DMS53 (cell line): ENCODE data around the gene CHCHD6.

ENCODE experiments used
- DNase-seq: peaks from one replicate; lab custom pipeline; 2025; lab: John Stamatoyannopoulos, UW

CHCHD6 gene

DNA sequence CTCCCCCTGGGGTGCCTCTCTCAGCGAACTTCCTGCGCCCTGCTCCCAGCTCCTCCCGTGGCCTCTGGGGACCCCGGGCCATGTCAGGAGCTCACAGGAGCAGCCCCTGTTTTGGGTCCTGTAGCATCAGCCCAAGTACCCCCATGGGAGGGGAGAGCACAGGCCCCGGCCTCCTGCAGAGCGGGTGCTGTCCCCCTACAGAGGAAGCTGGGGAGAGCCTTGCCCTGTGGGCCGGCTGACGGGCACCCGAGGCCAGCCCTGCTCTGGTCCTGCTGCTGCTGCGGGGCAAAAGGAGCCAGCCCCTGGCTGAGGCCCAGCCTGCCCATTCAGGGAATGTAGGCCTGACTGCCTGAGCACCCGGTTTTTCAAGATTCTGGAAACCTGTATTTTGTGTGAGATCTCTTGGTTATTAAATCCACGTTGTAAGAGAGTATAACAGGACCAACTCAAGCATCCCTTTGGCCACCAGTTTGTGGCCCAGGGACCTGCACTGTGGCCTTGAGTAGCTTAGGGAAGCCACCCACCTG is 291.3 kb downstream of the CHCHD6 start:
- no peak for DNase-seq

GRCh38 chr3:126995926-126996512 is 292.0 kb downstream of the CHCHD6 start:
- no peak for DNase-seq

DNA sequence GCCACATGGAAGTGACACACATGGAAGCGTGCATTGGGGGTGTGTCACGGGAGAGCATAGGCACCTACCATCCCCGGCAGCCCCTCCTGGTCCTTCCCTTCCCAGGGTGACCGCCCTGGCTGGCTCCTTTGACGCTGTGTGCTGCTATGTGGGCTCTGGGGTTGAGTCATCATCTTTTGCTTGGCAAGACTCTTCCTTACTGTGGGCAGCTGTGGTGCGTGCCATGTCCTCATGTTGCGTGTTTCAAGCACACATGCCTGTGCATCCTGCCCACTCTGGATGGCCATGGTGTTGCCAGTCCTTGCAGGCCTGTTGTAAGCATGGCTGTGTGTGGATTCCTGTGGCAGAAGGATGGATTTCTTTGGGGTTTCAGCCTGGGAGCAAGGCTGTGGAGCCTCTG is 292.9 kb downstream of the CHCHD6 start:
- DNase-seq: no peak

GRCh38 chr3:126997455-126998038 is 293.5 kb downstream of the CHCHD6 start:
- DNase-seq: no peak

GRCh38 chr3:126998320-126998719 is 294.3 kb downstream of the CHCHD6 start:
- DNase-seq: no peak

DNA sequence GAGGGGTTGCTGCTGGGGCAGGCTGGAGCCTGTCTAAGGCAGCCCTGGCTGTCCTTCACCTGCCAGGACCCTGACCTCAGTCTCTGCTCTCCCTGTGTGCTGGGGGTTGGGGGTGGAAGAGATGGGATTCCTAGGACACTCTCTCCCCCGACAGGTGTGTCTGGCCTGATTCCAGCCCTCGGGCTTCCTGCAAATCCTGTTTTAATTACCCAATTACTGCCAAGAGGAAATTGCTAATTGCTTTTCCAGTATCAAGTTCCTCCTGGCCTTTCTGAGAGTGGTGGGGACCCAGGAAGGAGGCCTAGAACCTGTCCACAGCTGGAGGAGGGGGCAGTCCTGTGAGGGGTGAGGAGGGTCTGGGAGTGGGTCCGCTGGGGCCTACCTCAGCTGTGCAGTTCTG is 294.7 kb downstream of the CHCHD6 start:
- DNase-seq: no peak

GRCh38 chr3:126999383-126999782 is 295.3 kb downstream of the CHCHD6 start:
- no peak for DNase-seq

DNA sequence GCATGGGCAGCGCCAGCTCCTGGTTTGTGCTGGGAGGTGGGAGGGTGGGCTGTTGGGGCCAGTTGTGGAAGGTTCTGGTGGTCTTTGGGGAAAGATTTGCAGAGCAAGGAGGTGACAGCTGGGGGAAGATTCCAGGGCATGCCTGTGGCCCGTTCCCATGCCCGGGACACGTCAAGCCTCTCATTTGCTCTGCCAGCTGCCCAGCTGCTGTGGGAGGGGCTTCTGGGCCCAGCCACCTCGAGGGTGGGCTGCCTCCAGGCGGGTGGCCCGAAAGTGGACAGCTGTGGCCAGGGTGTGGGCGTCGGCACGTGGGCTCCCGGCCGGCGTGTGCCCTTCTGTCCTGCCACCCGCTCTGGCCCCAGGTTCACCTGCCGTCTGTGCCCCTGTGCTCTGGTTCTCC is 296.1 kb downstream of the CHCHD6 start:
- no peak for DNase-seq

- no peak for DNase-seq
Observed at GRCh38 chr3:127000761-127001160, 296.7 kb downstream of the CHCHD6 start.

DNA sequence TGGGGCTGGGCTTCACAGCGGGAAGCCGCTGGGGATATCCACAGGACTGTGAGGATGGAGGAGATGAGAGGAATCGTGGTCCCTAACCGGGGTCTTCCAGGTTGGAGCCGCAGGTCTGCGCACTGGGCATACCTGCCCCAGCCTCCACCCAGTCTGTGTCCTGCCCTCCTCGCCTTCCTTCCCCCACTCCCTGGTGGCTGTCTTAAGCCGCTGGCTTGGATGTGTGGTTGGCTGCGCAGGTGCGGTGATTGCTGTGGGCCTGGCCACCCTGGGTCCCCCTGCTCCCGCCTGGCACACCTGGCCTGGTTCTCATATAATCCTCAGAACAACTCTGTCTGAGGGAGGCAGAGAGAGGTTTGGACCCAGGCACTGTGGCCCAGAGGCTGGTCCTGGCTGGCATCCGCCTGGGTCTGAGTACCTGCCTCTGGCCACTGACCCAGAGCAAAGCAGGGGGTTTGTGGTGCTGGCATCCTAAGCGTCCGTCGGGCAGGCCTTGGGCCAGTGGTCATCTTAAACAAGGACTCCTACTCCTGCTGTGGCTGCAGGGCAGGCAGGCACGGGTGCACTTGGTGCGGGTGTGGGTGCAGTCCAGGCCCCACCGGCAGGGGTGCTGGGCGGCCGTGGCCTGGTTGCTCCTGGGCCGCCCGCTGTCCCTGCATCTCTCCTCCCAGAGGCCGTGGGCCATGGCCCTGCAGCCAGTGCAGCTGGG is 297.6 kb downstream of the CHCHD6 start:
- DNase-seq: no peak

DNA sequence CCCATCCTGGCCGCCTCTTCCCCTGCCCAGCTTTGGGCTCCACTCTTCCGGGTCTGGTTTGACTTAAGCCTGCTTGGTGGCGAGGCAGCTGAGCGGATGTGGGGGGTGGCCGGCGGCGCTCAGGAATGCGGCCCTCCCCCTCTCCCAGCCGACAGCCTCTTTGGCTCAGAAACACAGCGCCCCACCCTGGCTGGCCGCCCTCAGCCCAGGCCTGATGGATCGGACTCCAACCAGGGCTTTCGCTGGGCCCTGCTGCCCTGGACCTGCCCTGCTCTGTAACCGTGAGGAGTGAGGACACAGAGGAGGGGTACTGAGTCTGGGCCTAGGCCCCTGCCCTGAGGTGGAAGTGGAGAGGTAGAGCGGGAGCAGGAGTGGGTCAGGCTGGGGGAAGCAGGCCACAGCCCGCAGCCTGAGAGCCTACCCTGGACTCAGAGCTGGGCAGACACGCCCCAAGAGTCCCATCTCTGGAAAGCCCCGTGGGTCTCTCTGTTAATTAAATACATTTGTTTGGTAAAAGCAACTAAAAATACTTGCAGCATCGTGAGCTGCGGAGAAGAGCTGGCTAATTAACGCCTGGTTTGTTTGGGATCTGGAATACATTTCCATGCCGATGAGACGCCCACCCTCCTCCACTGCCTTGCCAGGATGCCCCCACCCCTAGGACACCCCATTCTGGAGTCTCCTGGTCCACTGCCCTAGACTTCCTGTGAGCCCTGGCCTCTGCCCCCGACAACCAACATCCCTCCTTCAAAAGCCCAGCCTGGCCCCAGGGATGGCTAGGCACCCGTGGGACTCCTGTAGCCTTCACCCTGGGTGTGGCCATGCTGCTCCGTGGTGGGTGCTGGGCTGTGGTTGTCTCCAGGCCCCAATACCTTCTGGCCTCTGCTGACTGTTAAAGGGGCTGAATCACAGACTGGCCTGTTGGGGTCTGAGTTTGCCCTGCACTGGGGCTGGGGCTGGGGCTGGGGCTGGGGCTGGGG is 298.4 kb downstream of the CHCHD6 start:
- DNase-seq: no peak

- DNase-seq: no peak
Observed at GRCh38 chr3:127003175-127003555, 299.1 kb downstream of the CHCHD6 start.

GRCh38 chr3:127003601-127004280 is 299.7 kb downstream of the CHCHD6 start:
- no peak for DNase-seq

DNA sequence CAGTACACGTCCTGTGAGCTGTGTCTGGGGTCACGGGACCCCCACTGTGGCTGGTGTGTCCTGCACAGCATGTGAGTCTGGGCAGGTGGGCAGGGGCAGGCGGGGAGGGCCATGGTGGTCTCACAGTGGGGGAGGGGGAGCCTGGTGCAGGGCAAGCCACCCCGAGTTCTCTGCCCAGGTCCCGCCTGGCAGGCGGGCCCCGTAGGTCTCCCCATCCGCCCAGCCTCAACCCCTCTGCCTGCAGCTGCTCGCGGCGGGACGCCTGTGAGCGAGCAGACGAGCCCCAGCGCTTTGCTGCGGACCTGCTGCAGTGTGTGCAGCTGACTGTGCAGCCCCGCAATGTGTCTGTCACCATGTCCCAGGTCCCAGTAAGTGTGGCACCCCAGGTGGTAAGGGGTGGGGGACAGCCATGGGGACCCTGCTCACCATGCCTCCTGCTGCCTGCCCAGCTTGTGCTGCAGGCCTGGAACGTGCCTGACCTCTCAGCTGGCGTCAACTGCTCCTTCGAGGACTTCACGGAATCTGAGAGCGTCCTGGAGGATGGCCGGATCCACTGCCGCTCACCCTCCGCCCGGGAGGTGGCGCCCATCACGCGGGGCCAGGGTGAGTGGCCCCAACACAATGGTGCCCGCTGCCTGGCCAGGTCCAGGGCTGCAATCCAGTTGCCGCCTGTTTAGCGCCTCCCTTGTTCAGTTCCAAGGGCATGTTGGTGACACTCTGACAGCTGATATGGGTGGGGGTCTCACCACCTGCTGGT is 300.8 kb downstream of the CHCHD6 start:
- peak; percentile 10 for DNase-seq

DNA sequence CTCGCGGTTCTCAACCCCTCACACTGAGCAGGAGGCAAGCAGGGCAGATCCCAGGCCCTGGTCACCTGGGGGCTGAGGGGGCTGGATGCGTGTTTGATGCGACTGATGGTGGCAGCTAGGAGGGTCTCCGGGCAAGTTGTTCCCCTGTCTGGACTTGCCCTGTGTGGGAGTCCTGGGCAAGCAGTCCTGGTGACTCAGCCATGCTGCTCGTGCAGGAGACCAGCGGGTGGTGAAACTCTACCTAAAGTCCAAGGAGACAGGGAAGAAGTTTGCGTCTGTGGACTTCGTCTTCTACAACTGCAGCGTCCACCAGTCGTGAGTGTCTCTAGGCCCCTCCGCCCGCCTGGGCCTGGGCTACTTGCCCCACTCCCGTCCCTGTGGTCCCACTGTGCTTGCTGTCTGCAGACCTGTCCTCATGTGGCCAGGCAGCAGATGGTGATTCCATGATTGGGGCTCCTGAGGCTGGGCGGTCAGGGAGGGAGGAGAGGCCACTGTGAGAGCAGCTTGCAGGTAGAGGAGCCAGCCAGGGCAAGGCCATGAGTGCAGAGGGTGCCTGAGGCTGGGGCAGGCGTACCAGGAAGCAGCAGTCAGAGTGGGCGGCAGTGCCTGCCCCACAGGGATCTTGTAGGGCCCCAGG is 301.9 kb downstream of the CHCHD6 start:
- no peak for DNase-seq

DNA sequence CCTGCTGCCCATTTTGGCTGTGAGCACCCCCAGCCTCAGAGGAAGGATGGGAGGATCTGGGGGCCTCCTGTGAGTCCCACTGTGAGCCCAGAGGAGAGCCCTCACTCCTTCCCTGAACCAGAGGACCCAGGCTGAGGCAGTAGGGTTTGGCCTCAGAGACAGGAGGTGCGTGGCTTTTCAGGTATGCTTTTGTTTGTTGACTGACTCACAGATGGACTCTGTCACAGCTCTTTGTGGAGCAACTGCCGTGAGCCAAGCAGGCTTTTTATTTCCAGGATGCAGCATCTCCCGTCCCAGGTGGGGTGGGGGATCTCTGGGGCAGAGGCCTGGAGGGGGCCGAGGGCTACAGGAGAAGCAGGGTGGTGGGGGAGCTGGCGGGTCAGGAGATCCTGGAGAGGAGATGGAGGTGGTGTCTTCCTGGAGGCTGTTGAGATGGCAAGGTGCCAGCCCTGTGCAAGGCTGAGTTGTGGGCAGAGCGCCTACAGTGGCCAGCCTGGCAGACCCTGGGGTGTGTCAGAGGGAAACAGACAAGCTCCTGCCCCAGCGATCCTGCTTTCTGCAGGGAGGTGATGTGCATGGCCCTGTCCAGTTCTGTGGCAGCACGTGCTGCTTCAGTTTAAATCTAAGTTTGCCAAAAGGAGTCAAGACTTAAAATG is 302.9 kb downstream of the CHCHD6 start:
- no peak for DNase-seq

- no peak for DNase-seq
Observed at GRCh38 chr3:127008236-127008635, 304.2 kb downstream of the CHCHD6 start.

DNA sequence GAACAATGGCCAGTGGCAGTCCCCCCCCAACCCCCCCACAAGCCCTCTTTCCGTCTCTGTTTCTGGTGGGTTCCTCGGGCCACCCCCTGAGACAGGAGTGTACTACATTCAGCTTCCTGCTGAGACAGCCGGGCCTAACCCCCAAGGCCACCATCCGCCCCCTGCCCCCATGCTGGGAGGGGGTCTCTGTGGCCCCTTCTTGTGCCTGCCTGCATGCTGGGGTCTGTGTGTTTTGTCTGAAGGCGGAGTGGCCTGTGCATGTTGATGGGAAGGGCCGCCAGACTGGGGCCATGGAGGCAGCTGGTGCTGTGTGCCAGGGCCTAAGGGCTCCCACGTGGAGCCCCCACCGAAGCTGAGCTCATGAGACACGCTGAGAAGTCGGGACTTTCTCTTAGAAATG is 305.5 kb downstream of the CHCHD6 start:
- DNase-seq: no peak
